HG03354 (cell line): ENCODE measurements around the gene EML6.

Source experiments
- ATAC-seq: cut with Tn5 transposase; IDR thresholded peaks from one replicate; pipeline ENCODE4 v1.9.1; 2021; ENCODE audit warnings: mild to moderate bottlenecking; ENCODE audit not compliant: unreplicated experiment, poor library complexity, severe bottlenecking

The EML6 gene

DNA sequence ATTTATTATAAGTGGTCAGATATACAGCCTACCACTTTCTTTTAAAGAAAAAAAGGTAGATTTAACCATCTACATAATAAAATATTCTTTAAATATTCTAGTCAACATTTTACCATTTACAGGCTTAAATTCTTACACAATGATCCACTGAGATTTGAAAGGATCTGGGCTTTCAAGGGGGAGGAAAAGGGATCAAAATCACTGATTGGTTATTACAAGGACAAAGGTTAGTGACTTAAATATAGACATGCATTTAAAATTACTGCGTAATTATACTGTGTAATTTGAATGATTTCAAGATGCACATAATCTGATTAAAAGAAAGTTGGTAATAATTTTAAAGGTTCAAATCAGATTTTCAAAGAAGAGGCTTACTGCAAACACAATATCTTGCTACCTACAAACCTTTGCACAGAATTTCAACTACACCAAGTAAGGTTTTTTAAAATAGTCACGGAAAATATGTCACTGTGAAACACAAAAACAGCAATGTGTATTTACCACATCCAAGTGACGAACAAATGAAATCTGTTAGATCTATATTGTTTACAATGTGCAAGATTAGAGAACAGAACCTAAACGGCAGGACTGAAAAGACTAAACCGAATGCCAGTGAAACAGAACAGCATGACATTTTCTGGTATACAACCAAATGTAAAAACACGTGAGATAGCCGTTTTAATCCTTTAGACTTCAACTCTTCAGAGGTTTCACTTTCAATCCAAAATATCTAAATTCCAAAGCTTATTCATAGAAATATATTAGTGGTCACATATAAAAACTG lies 286.0 kb downstream of the EML6 start:
- peak; percentile 31 for ATAC-seq

GRCh38 chr2:55010149-55010591 lies 286.7 kb downstream of the EML6 start:
- peak; percentile 94 for ATAC-seq

DNA sequence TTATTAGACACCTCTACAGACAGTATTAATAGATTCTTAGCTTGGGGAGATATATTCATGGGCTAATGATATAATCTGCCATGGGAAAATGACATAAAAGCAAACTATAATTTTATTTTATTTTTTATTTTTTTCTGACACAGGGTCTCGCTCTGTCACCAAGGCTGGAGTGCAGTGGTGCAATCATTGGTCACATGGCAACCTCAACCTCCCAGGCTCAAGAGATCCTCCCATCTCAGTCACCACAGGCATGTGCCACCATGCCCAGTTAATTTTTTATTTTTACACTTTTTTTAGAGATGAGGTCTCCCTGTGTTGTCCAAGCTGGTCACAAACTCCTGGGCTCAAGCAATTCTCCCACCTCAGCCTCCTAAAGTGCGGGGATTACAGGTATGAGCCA lies 287.5 kb downstream of the EML6 start:
- no peak for ATAC-seq

GRCh38 chr2:55011831-55012671 lies 288.6 kb downstream of the EML6 start:
- ATAC-seq = no peak

DNA sequence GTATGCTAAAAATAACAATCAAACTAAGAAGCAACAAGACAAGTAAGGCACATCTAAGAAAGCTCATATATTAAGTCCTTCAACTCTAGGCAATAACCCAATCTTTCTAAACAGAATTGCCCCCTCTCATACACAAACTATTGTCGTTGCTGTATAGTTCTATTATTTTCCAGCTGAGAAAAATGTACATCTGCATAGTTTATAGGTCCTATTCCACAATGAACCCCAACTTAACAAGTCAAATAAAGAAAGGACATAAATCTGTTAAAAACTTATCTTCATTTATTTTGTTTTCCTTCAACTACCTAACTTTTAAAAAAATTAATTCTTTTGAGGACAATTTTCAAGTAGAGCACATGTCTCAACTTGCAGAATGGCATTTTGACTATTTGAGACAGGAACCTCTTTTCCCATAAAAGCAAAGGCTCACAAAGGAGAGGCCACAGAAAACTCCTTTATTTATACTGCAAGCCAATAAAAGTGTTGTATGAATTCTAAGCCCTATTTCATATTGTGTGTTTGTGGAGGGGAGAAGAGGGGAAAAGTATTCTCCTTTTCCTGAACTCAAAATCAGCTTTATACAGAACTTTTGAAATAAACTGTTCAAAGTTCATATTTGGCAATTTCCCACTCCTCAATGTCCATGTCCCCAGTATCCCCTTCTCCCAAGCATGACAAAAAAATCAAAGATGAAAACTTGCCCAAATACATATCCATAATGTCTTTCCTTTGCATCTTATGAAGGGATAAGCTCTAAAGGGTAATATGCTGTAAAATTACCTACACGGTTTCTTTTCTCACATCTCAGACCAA lies 289.4 kb downstream of the EML6 start:
- no peak for ATAC-seq

- no peak for ATAC-seq
Measured at GRCh38 chr2:55013936-55014335, 290.5 kb downstream of the EML6 start.

GRCh38 chr2:55014962-55015939 lies 291.8 kb downstream of the EML6 start:
- ATAC-seq = no peak

DNA sequence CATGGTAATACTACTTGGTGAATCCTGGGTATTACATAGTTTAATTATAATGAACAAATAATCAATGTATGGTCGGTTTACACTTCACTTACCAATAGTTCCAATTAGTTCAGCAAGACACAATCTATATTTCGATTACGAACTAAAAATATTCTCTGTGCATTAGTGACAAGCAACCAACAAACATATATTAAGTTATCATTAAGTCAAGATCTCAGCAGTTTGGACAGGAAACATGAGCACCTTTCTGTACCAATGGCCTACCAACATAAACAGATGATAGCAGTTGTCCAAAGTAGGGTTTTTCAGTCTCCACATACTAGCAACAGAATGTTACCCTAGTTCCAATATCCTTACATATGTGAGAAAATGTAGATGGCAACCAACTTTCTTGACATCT lies 294.0 kb downstream of the EML6 start:
- ATAC-seq = no peak

DNA sequence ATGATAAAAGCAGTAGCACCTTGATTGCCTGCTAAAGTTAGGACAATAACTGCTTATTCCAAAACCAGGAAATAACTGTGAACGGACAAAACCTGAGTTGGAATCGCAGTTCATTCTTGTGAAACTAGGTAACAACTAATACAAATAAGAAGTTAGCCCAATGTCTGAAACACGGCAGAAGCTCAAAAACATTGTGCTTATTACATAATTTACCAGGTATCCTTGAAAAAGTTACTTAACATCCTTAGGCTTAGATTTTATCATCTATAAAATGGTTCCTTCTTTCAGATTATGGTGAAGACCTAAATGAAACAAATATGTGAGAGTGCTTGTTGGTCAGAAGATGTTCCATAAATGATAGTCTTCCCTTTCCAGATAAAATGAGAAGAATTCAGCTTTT lies 294.4 kb downstream of the EML6 start:
- no peak for ATAC-seq

DNA sequence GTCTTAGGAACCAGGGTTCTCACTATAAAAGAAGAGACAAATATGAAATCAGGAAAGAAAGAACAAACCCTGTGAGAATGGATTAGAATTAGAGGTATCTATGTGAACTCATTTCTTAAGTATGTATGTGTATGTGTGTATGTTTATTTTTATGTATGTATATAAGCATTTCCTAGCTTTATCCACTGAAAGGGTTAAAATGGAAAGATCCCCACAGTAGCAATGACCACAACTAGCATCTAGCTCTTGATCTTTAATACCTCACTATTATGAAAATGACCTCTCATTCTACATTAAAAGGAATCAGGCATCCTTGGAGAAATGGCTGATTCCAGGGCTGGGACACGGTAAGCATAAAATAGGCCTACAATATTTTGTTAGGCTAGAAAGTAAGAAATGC lies 295.2 kb downstream of the EML6 start:
- ATAC-seq = no peak

GRCh38 chr2:55019526-55020258 lies 296.2 kb downstream of the EML6 start:
- no peak for ATAC-seq
